Smooth muscle cell (in vitro differentiated cells): Measurements from ENCODE around the gene MMRN2. TPM values are rescaled to one million over a fixed set of nuclear protein-coding genes. Genes with fewer than 3 reads are reported as not detected.

Experiments
- DNase-seq: peaks from one replicate; lab custom pipeline; 2025; ENCODE audit not compliant: unreplicated experiment; lab: John Stamatoyannopoulos, UW
- H2AFZ ChIP-seq: fragments of 200-600 bp; sonication (generic); 2 replicates; pipeline ENCODE4 v1.6.0; 2016; ENCODE audit warnings: antibody characterized with exemption, low read depth, mild to moderate bottlenecking
- H3F3A ChIP-seq: fragments of 200-600 bp; sonication (generic); 2 replicates; pipeline ENCODE4 v1.6.0; 2017; ENCODE audit warnings: antibody characterized with exemption, low read depth
- H3K27ac ChIP-seq: fragments of 200-600 bp; sonication (generic); 2 replicates; pipeline ENCODE4 v1.5.1; 2016; ENCODE audit warnings: low read depth, mild to moderate bottlenecking
- H3K27me3 ChIP-seq: fragments of 200-600 bp; sonication (generic); 2 replicates; pipeline ENCODE4 v1.6.1; 2016; ENCODE audit warnings: low read depth, mild to moderate bottlenecking
- H3K36me3 ChIP-seq: fragments of 200-600 bp; sonication (generic); 2 replicates; pipeline ENCODE4 v1.5.1; 2016; ENCODE audit warnings: low read depth
- H3K4me1 ChIP-seq: fragments of 200-600 bp; sonication (generic); 2 replicates; pipeline ENCODE4 v1.5.1; 2016; ENCODE audit warnings: low read depth
- H3K4me2 ChIP-seq: fragments of 200-600 bp; sonication (generic); 2 replicates; pipeline ENCODE4 v1.6.0; 2016; ENCODE audit warnings: mild to moderate bottlenecking
- H3K4me3 ChIP-seq: fragments of 200-600 bp; sonication (generic); 2 replicates; pipeline ENCODE4 v1.5.1; 2016; ENCODE audit warnings: mild to moderate bottlenecking
- H3K79me2 ChIP-seq: fragments of 200-600 bp; sonication (generic); 2 replicates; pipeline ENCODE4 v1.6.0; 2016; ENCODE audit warnings: low read depth, mild to moderate bottlenecking
- H3K9ac ChIP-seq: fragments of 200-600 bp; sonication (generic); 2 replicates; pipeline ENCODE4 v1.6.0; 2016; ENCODE audit warnings: low read depth
- H3K9me3 ChIP-seq: fragments of 200-600 bp; sonication (generic); replicated peaks from 2 replicates; pipeline ENCODE4 v1.5.1; 2016; ENCODE audit warnings: low read depth
- H4K20me1 ChIP-seq: fragments of 200-600 bp; sonication (generic); 2 replicates; pipeline ENCODE4 v1.6.0; 2016; ENCODE audit warnings: low read depth
- CTCF ChIP-seq: fragments of 200-600 bp; sonication (generic); IDR thresholded peaks from 2 replicates; pipeline ENCODE4 v1.5.1; 2017; ENCODE audit warnings: borderline replicate concordance, mild to moderate bottlenecking, antibody characterized with exemption; ENCODE audit not compliant: insufficient read depth, poor library complexity, severe bottlenecking
- WGBS: methylation state at CpG from one replicate; pipeline ENCODE4 v1.1.7; 2016; ENCODE audit warnings: low lambda C conversion rate; 5-methylcytosine and 5-hydroxymethylcytosine counted together
- polyA plus RNA-seq: library from polyadenylated mRNA; unstranded; fragments of >200 nt; fragmentation: Nextera tagmentation; extraction: Ambion mirVana; gene quantifications from 2 replicates; pipeline ENCODE4 v1.2.1, GENCODE V29; 2016
- total RNA-seq: library from RNA; depleted of rRNA; stranded (reverse); fragments of >200 nt; gene quantifications from 2 replicates; pipeline ENCODE4 v1.2.3, GENCODE V29; 2014

Gene MMRN2
- total and polyA plus RNA-seq, 2 experiments from 2014 or later, result 0.09 to 0.16 TPM

DNA sequence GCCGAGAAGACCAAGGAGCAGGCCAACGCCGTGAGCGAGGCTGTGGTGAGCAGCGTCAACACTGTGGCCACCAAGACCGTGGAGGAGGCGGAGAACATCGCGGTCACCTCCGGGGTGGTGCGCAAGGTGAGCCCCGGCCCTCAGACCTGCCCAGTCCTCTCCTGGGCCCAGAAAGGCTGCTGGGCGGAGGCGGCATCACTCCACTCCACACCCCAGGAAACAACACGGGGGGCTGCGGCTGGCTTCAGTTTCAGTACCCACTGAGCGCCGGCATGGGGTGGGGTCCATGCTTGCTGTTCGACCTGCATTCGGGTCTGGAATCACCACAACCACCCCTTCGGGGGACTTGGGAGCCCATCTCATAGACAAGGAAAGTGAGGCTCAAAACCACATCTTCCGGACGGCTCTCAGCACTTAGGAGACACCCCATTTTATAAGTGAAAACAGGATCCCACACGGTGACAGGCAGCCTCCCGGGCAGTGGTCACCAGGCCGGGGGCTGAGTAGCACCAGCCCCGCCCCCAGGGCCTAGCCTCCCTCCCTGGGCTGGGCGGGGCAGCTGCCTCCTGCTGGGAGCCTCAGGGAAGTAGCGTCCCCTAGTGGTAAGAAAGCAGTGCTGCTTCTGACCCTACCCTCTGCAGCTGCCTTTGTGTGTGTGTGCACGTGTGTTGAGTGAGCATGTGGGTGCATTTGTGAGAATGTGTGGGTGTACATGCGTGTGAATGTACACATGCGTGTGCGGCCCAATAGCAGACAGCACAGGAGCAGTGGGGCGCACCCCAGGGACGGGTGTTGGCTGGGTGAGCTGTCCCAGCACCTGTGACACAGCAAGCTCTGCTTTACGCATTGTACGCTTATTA lies 2.8 kb upstream of the MMRN2 start:
- Histone ChIP-seq H3K27ac (peak overlapping the region; percentile 28), H3K79me2 (no peaks in the 10 kb centered on the region), H3K4me1 (peaks cover 18% of the 10 kb centered on the region), H3K27me3 (no peaks in the 10 kb centered on the region), H3K4me2 (no peak overlapping the region), H3K4me3 (no peak overlapping the region), H3K36me3 (no peaks in the 10 kb centered on the region), H3K9ac (no peak overlapping the region), H3K9me3 (no peaks in the 10 kb centered on the region), H3F3A (no peaks in the 10 kb centered on the region), H4K20me1 (no peaks in the 10 kb centered on the region), H2AFZ (no peak overlapping the region)
- 70% methylated on average over 37 of the region's 37 CpGs for WGBS
- peak; percentile 93 for TF ChIP-seq CTCF
- DNase-seq, result no peak

GRCh38 chr10:86959737-86960002 lies 2.3 kb upstream of the MMRN2 start:
- H3K4me2 ChIP-seq, result peak overlapping the region; percentile 43

GRCh38 chr10:86958901-86959736 lies 1.7 kb upstream of the MMRN2 start:
- H3K9me3 ChIP-seq, result no peaks in the 10 kb centered on the region
- peak overlapping the region; percentile 28 for H3K27ac ChIP-seq
- H3K4me3 ChIP-seq, result no peak overlapping the region
- no peak overlapping the region for H2AFZ ChIP-seq
- H3K9ac ChIP-seq, result no peak overlapping the region
- 52% methylated on average over 15 of the region's 16 CpGs for WGBS
- peaks cover 29% of the 10 kb centered on the region for H3K4me1 ChIP-seq
- no peak for DNase-seq
- no peaks in the 10 kb centered on the region for H3K79me2 ChIP-seq
- no peak for TF ChIP-seq CTCF
- peak overlapping the region; percentile 43 for H3K4me2 ChIP-seq
- no peaks in the 10 kb centered on the region for H3K27me3 ChIP-seq
- no peaks in the 10 kb centered on the region for H3K36me3 ChIP-seq
- H4K20me1 ChIP-seq, result no peaks in the 10 kb centered on the region
- no peaks in the 10 kb centered on the region for H3F3A ChIP-seq

More at GRCh38 chr10:86959737-86960002, 2.3 kb upstream of the MMRN2 start:
- 90% methylated on average over 2 of the region's 2 CpGs for WGBS
- Histone ChIP-seq H3K27me3 (no peaks in the 10 kb centered on the region), H3K4me3 (no peak overlapping the region), H3K9ac (no peak overlapping the region), H3K4me1 (peaks cover 24% of the 10 kb centered on the region), H4K20me1 (no peaks in the 10 kb centered on the region), H3K36me3 (no peaks in the 10 kb centered on the region), H3K27ac (peak overlapping the region; percentile 28), H3K79me2 (no peaks in the 10 kb centered on the region), H2AFZ (no peak overlapping the region), H3K9me3 (no peaks in the 10 kb centered on the region), H3F3A (no peaks in the 10 kb centered on the region)
- TF ChIP-seq CTCF, result no peak
- no peak for DNase-seq
